ENCODE data around the gene GFOD2.

- no peak for TF ChIP-seq CTCF (IDR thresholded peaks at IDR 0.05)
- TF ChIP-seq POLR2A (IDR thresholded peaks at IDR 0.05), result no peak
These were observed 11.3 kb downstream of the GFOD2 start for GRCh38 chr16:67707790-67708189.
